Measurements from ENCODE around the gene MDN1.

MDN1 gene

GRCh38 chr6:89605861-89606260 lies 213.7 kb downstream of the MDN1 start:
- H3K36me3 ChIP-seq (ENCODE audit: control insufficient read depth in 5 of 5, insufficient read depth in 5 of 5, low read length in 5 of 5): peaks cover 0 to 7% (median 3%) of the 10 kb centered on the region in 5 donors

GRCh38 chr6:89604653-89605052 lies 214.9 kb downstream of the MDN1 start:
- Histone ChIP-seq H3K36me3 (ENCODE audit: control insufficient read depth in 5 of 5, insufficient read depth in 5 of 5, low read length in 5 of 5) (peaks cover 0 to 7% (median 3%) of the 10 kb centered on the region in 5 donors), H3K27ac (ENCODE audit: low read depth, low read length) (no peak overlapping the region)

More at GRCh38 chr6:89605861-89606260, 213.7 kb downstream of the MDN1 start:
- Histone ChIP-seq H3K27ac (ENCODE audit: low read depth, low read length) (no peak overlapping the region), H3K4me1 (ENCODE audit: control insufficient read depth in 5 of 5, insufficient read depth in 5 of 5, low read length in 5 of 5) (no peaks in the 10 kb centered on the region), H3K9ac (ENCODE audit: low read length in 5 of 5) (no peak overlapping the region), H3K9me3 (ENCODE audit: control insufficient read depth in 5 of 5, low read length in 5 of 5) (no peaks in the 10 kb centered on the region), H3K27me3 (ENCODE audit: control insufficient read depth in 5 of 5, insufficient read depth in 4 of 5, low read length in 5 of 5) (no peaks in the 10 kb centered on the region), H3K4me3 (ENCODE audit: low read depth in 1 of 5, low read length in 5 of 5) (no peak overlapping the region)

DNA sequence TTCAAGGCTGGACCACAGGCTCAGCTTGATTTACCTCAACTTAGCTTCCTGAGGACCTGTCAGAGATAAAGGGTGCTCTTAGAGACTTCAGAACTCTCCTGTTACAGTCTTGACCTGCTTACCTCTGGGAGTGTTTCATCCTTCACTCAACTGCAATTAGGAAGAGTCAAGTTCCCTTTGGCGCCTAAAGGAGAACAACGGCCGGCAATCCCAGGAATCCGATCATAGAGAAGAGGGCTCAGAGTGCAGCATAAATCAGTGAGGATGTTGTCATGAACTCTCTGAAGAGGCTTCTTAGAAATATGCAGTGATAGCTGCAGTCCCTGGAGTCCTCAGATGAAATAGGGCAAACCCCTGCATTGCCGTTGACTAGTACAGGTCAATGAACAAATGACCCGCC lies 217.4 kb downstream of the MDN1 start:
- H3K4me3 ChIP-seq (ENCODE audit: low read depth in 1 of 5, low read length in 5 of 5): no peak overlapping the region
- no peaks in the 10 kb centered on the region for H3K4me1 ChIP-seq (ENCODE audit: control insufficient read depth in 5 of 5, insufficient read depth in 5 of 5, low read length in 5 of 5)
- no peak overlapping the region for H3K27ac ChIP-seq (ENCODE audit: low read depth, low read length)
- H3K9me3 ChIP-seq (ENCODE audit: control insufficient read depth in 5 of 5, low read length in 5 of 5): no peaks in the 10 kb centered on the region
- H3K36me3 ChIP-seq (ENCODE audit: control insufficient read depth in 5 of 5, insufficient read depth in 5 of 5, low read length in 5 of 5): peaks cover 0 to 7% (median 3%) of the 10 kb centered on the region in 5 donors
- H3K9ac ChIP-seq (ENCODE audit: low read length in 5 of 5): no peak overlapping the region
- H3K27me3 ChIP-seq (ENCODE audit: control insufficient read depth in 5 of 5, insufficient read depth in 4 of 5, low read length in 5 of 5): no peaks in the 10 kb centered on the region

More at GRCh38 chr6:89604653-89605052, 214.9 kb downstream of the MDN1 start:
- Histone ChIP-seq H3K9me3 (ENCODE audit: control insufficient read depth in 5 of 5, low read length in 5 of 5) (no peaks in the 10 kb centered on the region), H3K4me1 (ENCODE audit: control insufficient read depth in 5 of 5, insufficient read depth in 5 of 5, low read length in 5 of 5) (no peaks in the 10 kb centered on the region), H3K27me3 (ENCODE audit: control insufficient read depth in 5 of 5, insufficient read depth in 4 of 5, low read length in 5 of 5) (no peaks in the 10 kb centered on the region), H3K9ac (ENCODE audit: low read length in 5 of 5) (no peak overlapping the region), H3K4me3 (ENCODE audit: low read depth in 1 of 5, low read length in 5 of 5) (no peak overlapping the region)

DNA sequence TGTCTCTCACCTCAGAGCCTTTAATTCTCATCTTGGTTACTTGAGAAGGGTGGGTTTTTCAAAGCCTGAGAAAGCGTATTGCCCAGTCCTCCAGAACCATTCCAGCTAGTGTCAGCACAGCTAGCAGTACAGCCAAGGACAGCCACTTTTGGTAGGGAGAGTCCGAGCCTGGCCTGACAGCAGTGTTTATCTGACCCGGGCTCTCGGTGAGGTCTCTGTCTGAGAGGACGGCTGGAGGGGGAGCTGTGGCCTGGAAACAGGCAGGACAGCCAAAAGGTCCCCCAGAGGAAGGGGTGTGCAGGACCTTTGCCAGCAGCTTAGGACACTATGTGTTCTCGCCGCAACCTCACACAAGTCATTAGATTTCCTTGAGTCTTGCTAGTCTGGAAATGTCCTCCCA lies 219.9 kb downstream of the MDN1 start:
- no peak overlapping the region for H3K9ac ChIP-seq (ENCODE audit: low read length in 5 of 5)

GRCh38 chr6:89597988-89598387 lies 221.6 kb downstream of the MDN1 start:
- H3K27ac ChIP-seq (ENCODE audit: low read depth, low read length): no peak overlapping the region
- no peaks in the 10 kb centered on the region for H3K4me1 ChIP-seq (ENCODE audit: control insufficient read depth in 5 of 5, insufficient read depth in 5 of 5, low read length in 5 of 5)
- no peaks in the 10 kb centered on the region for H3K36me3 ChIP-seq (ENCODE audit: control insufficient read depth in 5 of 5, insufficient read depth in 5 of 5, low read length in 5 of 5)

More for the DNA sequence above, 219.9 kb downstream of the MDN1 start:
- Histone ChIP-seq H3K36me3 (ENCODE audit: control insufficient read depth in 5 of 5, insufficient read depth in 5 of 5, low read length in 5 of 5) (no peaks in the 10 kb centered on the region), H3K27ac (ENCODE audit: low read depth, low read length) (no peak overlapping the region), H3K4me3 (ENCODE audit: low read depth in 1 of 5, low read length in 5 of 5) (no peak overlapping the region), H3K27me3 (ENCODE audit: control insufficient read depth in 5 of 5, insufficient read depth in 4 of 5, low read length in 5 of 5) (no peaks in the 10 kb centered on the region), H3K9me3 (ENCODE audit: control insufficient read depth in 5 of 5, low read length in 5 of 5) (no peaks in the 10 kb centered on the region), H3K4me1 (ENCODE audit: control insufficient read depth in 5 of 5, insufficient read depth in 5 of 5, low read length in 5 of 5) (no peaks in the 10 kb centered on the region)

DNA sequence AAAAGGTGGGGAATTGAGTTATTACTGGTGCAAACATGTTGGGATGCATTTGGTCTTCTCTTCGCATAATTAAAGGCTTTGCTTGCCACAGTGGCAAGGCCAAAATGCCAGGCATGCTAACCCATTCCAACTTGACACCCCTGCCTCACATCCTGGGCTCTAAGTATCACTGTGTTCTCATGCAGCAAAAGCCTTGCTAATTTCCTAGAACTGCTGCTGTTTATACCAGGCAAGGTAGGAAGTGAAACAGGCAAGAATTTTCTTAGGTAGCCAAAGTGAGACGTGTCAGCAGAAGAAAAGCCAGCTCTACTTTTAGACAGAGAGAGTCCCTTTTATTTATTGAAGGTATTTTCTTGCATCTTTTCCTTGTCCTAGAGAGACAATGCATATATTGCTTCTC lies 222.2 kb downstream of the MDN1 start:
- no peak overlapping the region for H3K9ac ChIP-seq (ENCODE audit: low read length in 5 of 5)
- no peaks in the 10 kb centered on the region for H3K9me3 ChIP-seq (ENCODE audit: control insufficient read depth in 5 of 5, low read length in 5 of 5)
- no peaks in the 10 kb centered on the region for H3K27me3 ChIP-seq (ENCODE audit: control insufficient read depth in 5 of 5, insufficient read depth in 4 of 5, low read length in 5 of 5)
- H3K36me3 ChIP-seq (ENCODE audit: control insufficient read depth in 5 of 5, insufficient read depth in 5 of 5, low read length in 5 of 5): no peaks in the 10 kb centered on the region
- H3K27ac ChIP-seq (ENCODE audit: low read depth, low read length): no peak overlapping the region
- no peaks in the 10 kb centered on the region for H3K4me1 ChIP-seq (ENCODE audit: control insufficient read depth in 5 of 5, insufficient read depth in 5 of 5, low read length in 5 of 5)
- H3K4me3 ChIP-seq (ENCODE audit: low read depth in 1 of 5, low read length in 5 of 5): no peak overlapping the region

More at GRCh38 chr6:89597988-89598387, 221.6 kb downstream of the MDN1 start:
- no peaks in the 10 kb centered on the region for H3K9me3 ChIP-seq (ENCODE audit: control insufficient read depth in 5 of 5, low read length in 5 of 5)
- H3K27me3 ChIP-seq (ENCODE audit: control insufficient read depth in 5 of 5, insufficient read depth in 4 of 5, low read length in 5 of 5): no peaks in the 10 kb centered on the region
- H3K4me3 ChIP-seq (ENCODE audit: low read depth in 1 of 5, low read length in 5 of 5): no peak overlapping the region
- H3K9ac ChIP-seq (ENCODE audit: low read length in 5 of 5): no peak overlapping the region

GRCh38 chr6:89596484-89596883 lies 223.1 kb downstream of the MDN1 start:
- Histone ChIP-seq H3K27me3 (ENCODE audit: control insufficient read depth in 5 of 5, insufficient read depth in 4 of 5, low read length in 5 of 5) (no peaks in the 10 kb centered on the region), H3K9ac (ENCODE audit: low read length in 5 of 5) (no peak overlapping the region), H3K9me3 (ENCODE audit: control insufficient read depth in 5 of 5, low read length in 5 of 5) (no peaks in the 10 kb centered on the region), H3K4me3 (ENCODE audit: low read depth in 1 of 5, low read length in 5 of 5) (no peak overlapping the region), H3K4me1 (ENCODE audit: control insufficient read depth in 5 of 5, insufficient read depth in 5 of 5, low read length in 5 of 5) (no peaks in the 10 kb centered on the region), H3K27ac (ENCODE audit: low read depth, low read length) (no peak overlapping the region), H3K36me3 (ENCODE audit: control insufficient read depth in 5 of 5, insufficient read depth in 5 of 5, low read length in 5 of 5) (no peaks in the 10 kb centered on the region)

DNA sequence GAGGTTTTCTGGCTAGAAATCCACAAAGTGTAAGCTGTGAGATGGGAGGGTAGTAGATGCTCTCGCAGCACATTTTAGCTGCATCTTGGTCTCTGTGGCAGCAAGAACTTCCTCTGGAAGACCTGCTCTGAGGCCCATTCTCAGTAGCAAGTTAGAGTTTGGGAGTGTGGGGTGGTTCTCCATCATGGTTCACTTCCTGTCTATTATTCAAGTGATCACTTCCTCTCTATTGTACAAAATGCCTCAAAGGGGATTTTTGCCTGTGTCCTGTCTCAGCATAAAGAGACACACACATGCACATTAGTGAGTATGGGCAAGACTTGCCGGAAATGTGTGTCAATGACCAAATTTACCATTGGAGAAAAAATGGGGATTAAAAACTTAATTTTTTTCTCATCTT lies 223.5 kb downstream of the MDN1 start:
- Histone ChIP-seq H3K9ac (ENCODE audit: low read length in 5 of 5) (no peak overlapping the region), H3K4me1 (ENCODE audit: control insufficient read depth in 5 of 5, insufficient read depth in 5 of 5, low read length in 5 of 5) (no peaks in the 10 kb centered on the region)

More for the DNA sequence above, 223.5 kb downstream of the MDN1 start:
- H3K27me3 ChIP-seq (ENCODE audit: control insufficient read depth in 5 of 5, insufficient read depth in 4 of 5, low read length in 5 of 5): no peaks in the 10 kb centered on the region
- H3K27ac ChIP-seq (ENCODE audit: low read depth, low read length): no peak overlapping the region
- no peaks in the 10 kb centered on the region for H3K9me3 ChIP-seq (ENCODE audit: control insufficient read depth in 5 of 5, low read length in 5 of 5)
- H3K36me3 ChIP-seq (ENCODE audit: control insufficient read depth in 5 of 5, insufficient read depth in 5 of 5, low read length in 5 of 5): no peaks in the 10 kb centered on the region
- H3K4me3 ChIP-seq (ENCODE audit: low read depth in 1 of 5, low read length in 5 of 5): no peak overlapping the region

Measured in subcutaneous abdominal adipose tissue (tissue), 5 donors.